Aorta (tissue), 5 donors: Measurements from ENCODE around the gene GCNT3. TPM values are rescaled to one million over a fixed set of nuclear protein-coding genes. Genes with fewer than 3 reads are reported as not detected.

Experiments
- ATAC-seq: fragments of 200-7000 bp; cut with Tn5 transposase; one replicate; pipeline ENCODE4 v1.9.1; 2022; ENCODE audit warnings: moderate library complexity; ENCODE audit not compliant: low FRiP score
- DNase-seq, 2 donors: peaks; one replicate each; pipeline ENCODE4 v3.0.0-alpha.2; 2020
- H3K27ac ChIP-seq, 2 donors: one replicate each; pipeline ENCODE4 v1.5.1; 2013; ENCODE audit warnings: low read length in 2 of 2, mild to moderate bottlenecking in 2 of 2, moderate library complexity in 2 of 2, control low read depth in 1 of 2, inconsistent platforms in 1 of 2, low read depth in 1 of 2
- H3K27me3 ChIP-seq, 2 donors: one replicate each; pipeline ENCODE4 v1.6.1; 2013; ENCODE audit warnings: control low read depth in 1 of 2, low read length in 1 of 2, mild to moderate bottlenecking in 1 of 2, moderate library complexity in 1 of 2; ENCODE audit not compliant: insufficient read depth in 2 of 2, control insufficient read depth in 1 of 2
- H3K36me3 ChIP-seq, 2 donors: one replicate each; pipeline ENCODE4 v1.6.1; 2013; ENCODE audit warnings: control low read depth in 1 of 2, low read length in 1 of 2, mild to moderate bottlenecking in 1 of 2; ENCODE audit not compliant: insufficient read depth in 2 of 2, control insufficient read depth in 1 of 2
- H3K4me1 ChIP-seq, 2 donors: one replicate each; pipeline ENCODE4 v1.6.1; 2013; ENCODE audit warnings: low read length in 2 of 2, control low read depth in 1 of 2, mild to moderate bottlenecking in 1 of 2, moderate library complexity in 1 of 2; ENCODE audit not compliant: insufficient read depth in 2 of 2, control insufficient read depth in 1 of 2
- H3K4me3 ChIP-seq, 2 donors: one replicate each; pipeline ENCODE4 v1.5.1; 2013; ENCODE audit warnings: low read length in 2 of 2, control low read depth in 1 of 2, mild to moderate bottlenecking in 1 of 2
- H3K9me3 ChIP-seq: one replicate; pipeline ENCODE4 v1.6.1; 2013; ENCODE audit warnings: mild to moderate bottlenecking, low read length; ENCODE audit not compliant: control insufficient read depth
- WGBS, 2 donors: extraction: QIAGEN DNeasy Blood & Tissue Kit; methylation state at CpG; one replicate each; pipeline ENCODE4 v1.1.7; 2013; 5-methylcytosine and 5-hydroxymethylcytosine counted together
- intact Hi-C, 2 donors: fragments of 100-400 bp; cut with DNase I; formaldehyde crosslinking; loops; one replicate each; pipeline versions ENCODE4 v1.14.2 to v1.15.0; 2022
- polyA plus RNA-seq, 2 donors: library from polyadenylated mRNA; stranded (reverse); fragments of 200-250 nt; gene quantifications; one replicate each; pipeline ENCODE4 v1.2.3, GENCODE V29; 2013
- total RNA-seq, 2 donors: library from RNA; stranded (reverse); fragmentation: NEBNext Ultra II Directional; extraction: Animal tissue kit (Norgen Biotek cat#: 25700); gene quantifications; one replicate each; pipeline ENCODE4 v1.2.1, GENCODE V29; 2021
- donor health status: healthy with polysubstance abuse.
- donor health status: Bipolar disorder and iron deficiency.
- donor health status: DM: no; HTN: no; CAD: no.
- donor health status: DM: no; HTN: no; CAD: no.
- donor health status: DM: yes; HTN: yes; CAD: no.

Gene GCNT3
- total and polyA plus RNA-seq, 4 donors = 0.51 to 10.5 TPM; not detected in 2

GRCh38 chr15:59587085-59587826, 24.3 kb upstream of the GCNT3 start:
- ATAC-seq (no peak), DNase-seq (no peak)
- no peaks in the 10 kb centered on the region for H3K27me3 ChIP-seq
- H3K27ac ChIP-seq = no peak overlapping the region
- H3K4me1 ChIP-seq = no peaks in the 10 kb centered on the region
- 59 to 71% methylated on average over 3 of the region's 3 CpGs for WGBS, 2 donors
- no peak overlapping the region for H3K4me3 ChIP-seq
- no peaks in the 10 kb centered on the region for H3K36me3 ChIP-seq
- intact Hi-C loops = no loop called here
- no peaks in the 10 kb centered on the region for H3K9me3 ChIP-seq

GRCh38 chr15:59590027-59590426, 21.6 kb upstream of the GCNT3 start:
- Histone ChIP-seq H3K4me3 (no peak overlapping the region), H3K36me3 (no peaks in the 10 kb centered on the region), H3K27me3 (no peaks in the 10 kb centered on the region), H3K9me3 (no peaks in the 10 kb centered on the region), H3K4me1 (no peaks in the 10 kb centered on the region), H3K27ac (no peak overlapping the region)
- 82 to 83% methylated on average over 7 of the region's 7 CpGs for WGBS, 2 donors
- no peak for ATAC-seq
- intact Hi-C loops = no loop called here
- no peak for DNase-seq

GRCh38 chr15:59591356-59591755, 20.2 kb upstream of the GCNT3 start:
- no peak for DNase-seq
- intact Hi-C loops = no loop called here
- Histone ChIP-seq H3K36me3 (no peaks in the 10 kb centered on the region), H3K27me3 (no peaks in the 10 kb centered on the region), H3K27ac (no peak overlapping the region), H3K9me3 (no peaks in the 10 kb centered on the region), H3K4me1 (no peaks in the 10 kb centered on the region), H3K4me3 (no peak overlapping the region)
- 36 to 52% methylated on average over 2 of the region's 2 CpGs for WGBS, 2 donors
- no peak for ATAC-seq

GRCh38 chr15:59594493-59594942, 17.1 kb upstream of the GCNT3 start:
- Histone ChIP-seq H3K27ac (no peak overlapping the region), H3K27me3 (no peaks in the 10 kb centered on the region), H3K9me3 (no peaks in the 10 kb centered on the region), H3K36me3 (no peaks in the 10 kb centered on the region), H3K4me3 (no peak overlapping the region), H3K4me1 (no peaks in the 10 kb centered on the region)
- WGBS, 2 donors = 58% methylated on average over 3 of the region's 3 CpGs
- DNase-seq (no peak), ATAC-seq (peak; percentile 38)
- intact Hi-C loops = no loop called here

- intact Hi-C loops = no loop called here
- Histone ChIP-seq H3K36me3 (no peaks in the 10 kb centered on the region), H3K4me1 (no peaks in the 10 kb centered on the region), H3K27ac (no peak overlapping the region), H3K9me3 (no peaks in the 10 kb centered on the region), H3K27me3 (no peaks in the 10 kb centered on the region), H3K4me3 (no peak overlapping the region)
- no peak for ATAC-seq
- DNase-seq = no peak
- 93 to 100% methylated on average over 2 of the region's 2 CpGs for WGBS, 2 donors
Observed at GRCh38 chr15:59594991-59595390, 16.6 kb upstream of the GCNT3 start.

- Histone ChIP-seq H3K4me1 (no peaks in the 10 kb centered on the region), H3K9me3 (peaks cover 2% of the 10 kb centered on the region), H3K36me3 (no peaks in the 10 kb centered on the region), H3K27ac (no peak overlapping the region), H3K4me3 (no peak overlapping the region), H3K27me3 (no peaks in the 10 kb centered on the region)
- no peak for ATAC-seq
- no peak for DNase-seq
- whole genome bisulfite sequencing, 2 donors = 80 to 82% methylated on average over 7 of the region's 7 CpGs
- intact Hi-C loops = no loop called here
Observed at GRCh38 chr15:59595434-59595915, 16.1 kb upstream of the GCNT3 start.

- no peak overlapping the region for H3K27ac ChIP-seq
- ATAC-seq (no peak), DNase-seq (no peak)
- no peaks in the 10 kb centered on the region for H3K4me1 ChIP-seq
- H3K9me3 ChIP-seq = peaks cover 4% of the 10 kb centered on the region
- H3K27me3 ChIP-seq = no peaks in the 10 kb centered on the region
- no peak overlapping the region for H3K4me3 ChIP-seq
- no peaks in the 10 kb centered on the region for H3K36me3 ChIP-seq
- intact Hi-C loops = no loop called here
Observed at GRCh38 chr15:59596640-59597039, 14.9 kb upstream of the GCNT3 start.

- H3K36me3 ChIP-seq = no peaks in the 10 kb centered on the region
- no peaks in the 10 kb centered on the region for H3K4me1 ChIP-seq
- peaks cover 7% of the 10 kb centered on the region for H3K9me3 ChIP-seq
- no peaks in the 10 kb centered on the region for H3K27me3 ChIP-seq
- no peak overlapping the region for H3K27ac ChIP-seq
- 78 to 88% methylated on average over 2 of the region's 2 CpGs for WGBS, 2 donors
- ATAC-seq = no peak
- H3K4me3 ChIP-seq = no peak overlapping the region
- no peak for DNase-seq
- intact Hi-C loops = no loop called here
Observed at GRCh38 chr15:59598461-59598860, 13.1 kb upstream of the GCNT3 start.

GRCh38 chr15:59605994-59606393, 5.6 kb upstream of the GCNT3 start:
- intact Hi-C loops = no loop called here
- no peak overlapping the region for H3K4me3 ChIP-seq
- no peak overlapping the region for H3K27ac ChIP-seq
- no peaks in the 10 kb centered on the region for H3K36me3 ChIP-seq
- ATAC-seq (no peak), DNase-seq (no peak)
- WGBS, 2 donors = 72 to 79% methylated on average over 5 of the region's 5 CpGs
- no peaks in the 10 kb centered on the region for H3K4me1 ChIP-seq
- no peaks in the 10 kb centered on the region for H3K27me3 ChIP-seq
- H3K9me3 ChIP-seq = peaks cover 13% of the 10 kb centered on the region
